Nephron progenitor cell (in vitro differentiated cells): ENCODE results near the gene C13orf42.
A peak's percentile ranks its signal among the peaks of the same experiment; 100 is the strongest.
"Not testable (repeated sequence)": the region's sequence is repeated elsewhere in the genome, so short reads cannot be mapped to it uniquely, and the experiment has no call there.

Source experiments
- DNase-seq: peaks from one replicate; pipeline ENCODE4 v3.0.0; 2021
- H3K27ac Mint-ChIP-seq: 2 replicates; pipeline ENCODE4 v1.8.0; 2021; ENCODE audit warnings: mild to moderate bottlenecking, moderate library complexity, mixed read lengths
- H3K27me3 Mint-ChIP-seq: 2 replicates; pipeline ENCODE4 v1.8.0; 2021; ENCODE audit warnings: mild to moderate bottlenecking, low read depth, mixed read lengths; ENCODE audit not compliant: poor library complexity
- H3K36me3 Mint-ChIP-seq: 2 replicates; pipeline ENCODE4 v1.8.0; 2021; ENCODE audit warnings: low read depth, mixed read lengths
- H3K4me1 Mint-ChIP-seq: 2 replicates; pipeline ENCODE4 v1.8.0; 2021; ENCODE audit warnings: mixed read lengths
- H3K4me3 Mint-ChIP-seq: 2 replicates; pipeline ENCODE4 v1.8.0; 2021; ENCODE audit warnings: mild to moderate bottlenecking, moderate library complexity, mixed read lengths
- H3K9me3 Mint-ChIP-seq: 2 replicates; pipeline ENCODE4 v1.8.0; 2021; ENCODE audit warnings: mild to moderate bottlenecking, moderate library complexity, mixed read lengths
- TF ChIP-seq, protein P1 (sequence below): fragments of 200-600 bp; sonication (generic); IDR thresholded peaks from 2 replicates; pipeline ENCODE4 v1.5.0; 2021; ENCODE audit warnings: antibody characterized with exemption

C13orf42 gene

DNA sequence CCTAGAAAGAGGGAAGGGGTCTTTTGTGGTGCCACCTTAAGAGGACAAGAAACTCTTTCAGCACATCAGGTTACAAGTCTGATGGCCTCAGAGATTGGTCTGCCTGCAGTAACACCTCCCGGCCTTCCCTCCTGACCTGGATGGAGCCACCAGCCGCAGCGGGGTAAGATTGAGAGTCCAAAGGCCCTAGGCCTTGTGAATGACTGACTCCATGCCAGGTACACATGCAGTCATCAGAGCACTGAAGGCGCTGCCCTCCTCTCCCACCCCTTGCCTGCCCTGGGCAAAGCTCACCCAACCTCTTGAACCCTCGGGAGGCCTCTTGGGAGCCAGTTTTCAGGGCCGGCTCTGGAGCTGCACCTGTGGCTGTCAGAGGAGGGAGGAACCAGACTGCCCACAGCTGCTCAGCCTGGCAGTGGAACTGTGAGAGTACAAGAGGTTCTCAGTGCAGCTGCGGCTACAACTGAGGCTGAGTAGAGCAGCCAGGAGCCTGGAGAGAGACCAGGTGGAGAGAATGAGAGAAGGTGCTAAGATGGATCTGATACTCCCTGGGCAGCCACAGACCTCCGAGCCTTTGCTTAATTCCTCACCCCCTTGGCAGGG lies 23.8 kb upstream of the C13orf42 start:
- H3K27ac Mint-ChIP-seq = no peak overlapping the region
- no peak overlapping the region for H3K4me3 Mint-ChIP-seq
- H3K9me3 Mint-ChIP-seq = peaks cover 28% of the 10 kb centered on the region
- H3K27me3 Mint-ChIP-seq = peaks cover 8% of the 10 kb centered on the region
- TF ChIP-seq, protein P1, sequence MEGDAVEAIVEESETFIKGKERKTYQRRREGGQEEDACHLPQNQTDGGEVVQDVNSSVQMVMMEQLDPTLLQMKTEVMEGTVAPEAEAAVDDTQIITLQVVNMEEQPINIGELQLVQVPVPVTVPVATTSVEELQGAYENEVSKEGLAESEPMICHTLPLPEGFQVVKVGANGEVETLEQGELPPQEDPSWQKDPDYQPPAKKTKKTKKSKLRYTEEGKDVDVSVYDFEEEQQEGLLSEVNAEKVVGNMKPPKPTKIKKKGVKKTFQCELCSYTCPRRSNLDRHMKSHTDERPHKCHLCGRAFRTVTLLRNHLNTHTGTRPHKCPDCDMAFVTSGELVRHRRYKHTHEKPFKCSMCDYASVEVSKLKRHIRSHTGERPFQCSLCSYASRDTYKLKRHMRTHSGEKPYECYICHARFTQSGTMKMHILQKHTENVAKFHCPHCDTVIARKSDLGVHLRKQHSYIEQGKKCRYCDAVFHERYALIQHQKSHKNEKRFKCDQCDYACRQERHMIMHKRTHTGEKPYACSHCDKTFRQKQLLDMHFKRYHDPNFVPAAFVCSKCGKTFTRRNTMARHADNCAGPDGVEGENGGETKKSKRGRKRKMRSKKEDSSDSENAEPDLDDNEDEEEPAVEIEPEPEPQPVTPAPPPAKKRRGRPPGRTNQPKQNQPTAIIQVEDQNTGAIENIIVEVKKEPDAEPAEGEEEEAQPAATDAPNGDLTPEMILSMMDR = no peak
- H3K4me1 Mint-ChIP-seq = no peaks in the 10 kb centered on the region
- DNase-seq = no peak
- no peaks in the 10 kb centered on the region for H3K36me3 Mint-ChIP-seq

DNA sequence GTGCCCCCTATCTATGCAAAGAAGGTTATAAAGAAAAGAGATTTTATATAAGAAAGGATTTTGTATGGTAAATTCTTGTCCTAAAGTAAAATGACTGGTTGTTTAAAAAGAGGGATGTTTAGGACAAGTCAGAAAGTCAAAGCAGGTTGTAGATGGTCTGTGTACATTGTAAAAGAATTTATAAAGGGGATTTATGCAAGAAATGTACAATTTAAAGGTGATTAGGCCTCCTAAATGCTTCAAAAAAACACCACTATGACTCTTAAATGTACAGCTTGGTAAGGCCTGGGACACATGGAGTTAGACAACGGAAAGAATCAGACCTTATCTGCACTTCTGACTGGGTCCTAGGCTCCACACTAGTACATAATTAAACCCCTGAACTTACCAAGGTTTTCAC lies 19.3 kb upstream of the C13orf42 start:
- H3K27me3 Mint-ChIP-seq = no peaks in the 10 kb centered on the region
- no peak overlapping the region for H3K27ac Mint-ChIP-seq
- H3K36me3 Mint-ChIP-seq = no peaks in the 10 kb centered on the region
- no peaks in the 10 kb centered on the region for H3K4me1 Mint-ChIP-seq
- peaks cover 40% of the 10 kb centered on the region for H3K9me3 Mint-ChIP-seq
- TF ChIP-seq, protein P1 = no peak
- no peak for DNase-seq
- no peak overlapping the region for H3K4me3 Mint-ChIP-seq

DNA sequence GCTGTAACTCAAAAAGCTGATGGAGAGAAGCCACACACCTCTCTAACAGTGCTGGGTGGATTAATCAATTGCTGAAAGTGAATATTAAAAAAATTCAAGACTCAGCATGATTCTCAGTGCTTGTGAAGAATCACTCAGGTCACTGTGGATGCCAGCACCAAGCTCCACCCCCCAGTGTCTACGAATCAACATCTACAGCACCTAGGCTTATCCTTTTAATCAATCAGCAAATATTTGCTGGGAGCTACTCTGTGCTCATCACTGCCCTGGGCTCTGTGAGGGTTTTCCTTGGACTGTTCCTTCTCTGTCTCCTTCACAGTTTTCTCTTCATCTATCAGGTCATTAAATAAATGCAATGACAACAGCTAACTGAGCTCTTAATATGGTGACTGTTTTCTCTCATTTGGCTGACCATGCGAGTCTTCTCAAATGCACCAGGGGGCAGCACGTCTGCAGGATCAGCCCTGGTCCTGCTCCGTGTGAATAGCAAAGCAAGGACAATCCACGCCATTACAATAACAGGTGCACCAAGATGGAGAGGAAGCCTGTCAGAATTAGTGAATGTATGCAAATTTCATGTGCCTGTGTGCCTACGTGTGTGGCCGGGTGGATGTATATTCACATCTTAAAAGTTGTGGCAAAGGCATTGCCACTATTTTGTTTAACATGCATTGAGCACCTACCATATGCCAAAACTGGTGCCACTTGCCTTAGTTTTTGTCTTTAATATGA lies 14.6 kb upstream of the C13orf42 start:
- Mint-ChIP-seq H3K4me3 (no peak overlapping the region), H3K9me3 (peaks cover 20% of the 10 kb centered on the region), H3K27ac (no peak overlapping the region), H3K4me1 (peaks cover 17% of the 10 kb centered on the region), H3K36me3 (no peaks in the 10 kb centered on the region), H3K27me3 (no peaks in the 10 kb centered on the region)
- TF ChIP-seq, protein P1 = peak; percentile 88
- peak; percentile 60 for DNase-seq

DNA sequence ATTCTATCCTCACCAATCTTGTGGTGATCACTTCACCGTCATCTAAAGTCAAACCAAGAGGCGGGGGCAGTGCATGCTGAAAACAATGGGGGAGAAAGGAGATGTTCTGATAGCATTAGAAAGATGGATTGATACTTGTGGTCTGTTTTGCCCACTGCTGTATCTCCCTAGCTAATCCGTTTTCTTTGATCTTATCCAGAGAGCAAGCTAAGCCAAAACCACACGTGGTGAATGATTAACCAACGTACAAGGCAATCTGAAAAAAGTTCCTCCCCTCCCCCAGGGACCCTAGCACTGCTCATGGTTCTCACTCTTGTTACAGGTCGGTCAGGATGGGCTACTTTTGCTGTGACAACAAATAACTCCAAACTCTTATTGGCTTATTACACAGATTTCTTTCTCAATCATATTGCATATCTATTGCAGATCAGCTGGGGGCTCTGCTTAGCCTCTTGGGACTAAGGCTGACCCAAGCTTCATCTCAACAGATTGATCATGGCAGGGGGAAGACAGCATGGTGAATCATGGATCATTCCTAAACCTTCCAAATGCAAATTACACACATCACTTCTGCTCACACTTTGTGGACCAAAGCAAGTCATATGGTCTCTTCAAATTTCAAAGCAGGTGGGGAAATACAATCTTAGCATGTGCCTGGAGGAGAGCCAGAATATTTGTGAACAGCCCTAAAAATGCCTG lies 11.9 kb upstream of the C13orf42 start:
- Mint-ChIP-seq H3K4me3 (no peak overlapping the region), H3K27ac (no peak overlapping the region), H3K27me3 (peaks cover 7% of the 10 kb centered on the region), H3K36me3 (no peaks in the 10 kb centered on the region), H3K4me1 (peaks cover 17% of the 10 kb centered on the region), H3K9me3 (peaks cover 4% of the 10 kb centered on the region)
- no peak for DNase-seq
- TF ChIP-seq, protein P1 = no peak

DNA sequence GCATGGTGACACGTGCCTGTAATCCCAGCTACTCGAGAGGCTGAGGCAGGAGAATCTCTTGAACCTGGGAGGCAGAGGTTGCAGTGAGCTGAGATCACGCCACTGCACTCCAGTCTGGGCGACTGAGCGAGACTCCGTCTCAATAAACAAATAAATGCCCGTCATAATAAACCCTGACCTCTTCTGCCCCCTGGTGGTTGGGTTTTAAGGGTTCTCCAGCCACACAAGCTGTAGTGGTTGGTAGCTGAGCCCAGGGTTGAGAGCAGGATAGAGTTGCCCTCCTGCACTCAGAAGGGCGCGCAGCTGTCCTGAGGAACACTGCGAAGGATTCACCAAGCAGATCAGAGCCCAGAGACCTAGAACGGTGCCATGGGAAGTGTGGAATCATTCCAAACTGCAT lies 9.8 kb upstream of the C13orf42 start:
- Mint-ChIP-seq H3K4me1 (peaks cover 17% of the 10 kb centered on the region), H3K9me3 (peaks cover 17% of the 10 kb centered on the region)
- H3K27ac Mint-ChIP-seq, H3K36me3 Mint-ChIP-seq, H3K4me3 Mint-ChIP-seq, DNase-seq, H3K27me3 Mint-ChIP-seq: not testable (repeated sequence)

DNA sequence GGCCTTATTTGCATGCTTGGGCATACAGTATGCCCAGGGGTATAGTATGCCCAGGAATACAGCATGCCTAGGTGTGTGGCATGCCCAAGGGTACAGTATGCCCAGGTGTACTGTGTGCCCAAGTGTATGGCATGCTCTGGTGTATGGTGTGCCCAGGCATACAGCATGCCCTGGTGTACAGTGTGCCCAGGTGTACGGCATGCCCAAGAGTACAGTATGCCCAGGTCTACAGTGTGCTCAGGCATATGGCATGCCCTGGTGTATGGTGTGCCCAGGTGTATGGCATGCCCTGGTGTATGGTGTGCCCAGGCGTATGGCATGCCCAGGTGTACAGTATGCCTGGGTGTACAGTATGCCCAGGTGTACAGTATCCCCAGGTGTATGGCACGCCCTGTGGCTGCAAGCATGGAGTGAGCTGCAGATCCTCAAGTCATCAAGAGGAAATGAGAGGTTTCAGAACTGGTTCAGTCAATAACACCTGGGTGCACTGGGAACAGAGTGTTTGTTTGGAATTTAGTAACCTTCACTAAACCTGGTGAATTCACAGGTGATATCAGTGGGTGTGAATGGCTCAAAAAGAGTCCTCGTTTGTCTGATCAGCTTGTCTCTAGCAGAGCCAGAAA lies 7.8 kb upstream of the C13orf42 start:
- TF ChIP-seq, protein P1 = no peak
- no peak overlapping the region for H3K27ac Mint-ChIP-seq
- H3K4me1 Mint-ChIP-seq = peaks cover 12% of the 10 kb centered on the region
- peaks cover 7% of the 10 kb centered on the region for H3K27me3 Mint-ChIP-seq
- DNase-seq = no peak
- no peaks in the 10 kb centered on the region for H3K36me3 Mint-ChIP-seq
- H3K9me3 Mint-ChIP-seq = peaks cover 17% of the 10 kb centered on the region
- no peak overlapping the region for H3K4me3 Mint-ChIP-seq
